Breast epithelium (tissue), 4 donors: ENCODE results near the gene IRS1. TPM values are rescaled to one million over a fixed set of nuclear protein-coding genes. Genes with fewer than 3 reads are reported as not detected.

Source experiments
- DNase-seq, 2 donors: peaks; one replicate each; pipeline ENCODE4 v3.0.0-alpha.2; 2019; ENCODE audit warnings: low spot score in 2 of 2
- H3K27ac ChIP-seq, 2 donors: fragments of 200-600 bp; sonication (generic) in 1 of 2; one replicate each; pipeline ENCODE4 v1.5.1; 2016 to 2019; ENCODE audit warnings: mild to moderate bottlenecking in 1 of 2
- H3K27me3 ChIP-seq, 2 donors: fragments of 200-600 bp; sonication (generic) in 1 of 2; one replicate each; pipeline versions ENCODE4 v1.5.1 to v1.6.0; 2017 to 2019; ENCODE audit warnings: control low read depth in 1 of 2, mild to moderate bottlenecking in 1 of 2
- H3K36me3 ChIP-seq: fragments of 200-600 bp; one replicate; pipeline ENCODE4 v1.5.1; 2019
- H3K4me1 ChIP-seq, 2 donors: fragments of 200-600 bp; sonication (generic); one replicate each; pipeline ENCODE4 v1.5.1; 2016 to 2019; ENCODE audit warnings: control low read depth in 1 of 2
- H3K4me3 ChIP-seq, 3 donors: fragments of 200-600 bp; sonication (generic); 1 replicate in 2 of 3; 2 replicates in 1 of 3; pipeline ENCODE4 v1.5.1; 2016 to 2019; ENCODE audit warnings: mild to moderate bottlenecking in 3 of 3, moderate library complexity in 2 of 3
- H3K9me3 ChIP-seq, 2 donors: fragments of 200-600 bp; sonication (generic) in 1 of 2; one replicate each; pipeline ENCODE4 v1.5.1; 2016 to 2019; ENCODE audit warnings: control low read depth in 1 of 2
- CTCF ChIP-seq, 3 donors: fragments of 450-650 bp; IDR thresholded peaks; one replicate each; pipeline ENCODE4 v1.5.1; 2016 to 2017; ENCODE audit warnings: antibody characterized with exemption in 3 of 3, mild to moderate bottlenecking in 3 of 3, moderate library complexity in 3 of 3
- POLR2A ChIP-seq: fragments of 450-650 bp; IDR thresholded peaks from one replicate; pipeline ENCODE4 v1.6.1; 2016; ENCODE audit warnings: antibody characterized with exemption, mild to moderate bottlenecking, moderate library complexity
- POLR2AphosphoS5 ChIP-seq, 3 donors: sonication (generic); formaldehyde crosslinking; IDR thresholded peaks; one replicate each; pipeline ENCODE4 v1.6.1; 2017; ENCODE audit warnings: antibody characterized with exemption in 3 of 3
- intact Hi-C: fragments of 100-400 bp; cut with DNase I; formaldehyde crosslinking; loops from one replicate; pipeline ENCODE4 v1.15.1; 2023; ENCODE audit warnings: low total_unique reads
- total RNA-seq, 3 donors: library from RNA; depleted of rRNA; stranded (reverse); fragments of >200 nt; gene quantifications; one replicate each; pipeline ENCODE4 v1.1.0, GENCODE V29; 2016

IRS1 gene
- total RNA-seq, 3 donors from 2014 or later = 18.4 to 48.3 (median 22.3) TPM

GRCh38 chr2:226794196-226794661, 5.4 kb downstream of the IRS1 start:
- peak overlapping the region; percentile 69 to 88 (median 87) for H3K4me3 ChIP-seq
- no peaks in the 10 kb centered on the region for H3K36me3 ChIP-seq
- no peak for DNase-seq
- H3K27ac ChIP-seq = peak overlapping the region; percentile 95 to 97
- peaks cover 2 to 3% of the 10 kb centered on the region in 2 donors for H3K4me1 ChIP-seq
- H3K27me3 ChIP-seq = no peaks in the 10 kb centered on the region
- intact Hi-C loops = loop anchor here (10.0 kb wide), 1 partner anchor 49 kb away; no protein-coding TSS in a partner anchor
- no peaks in the 10 kb centered on the region for H3K9me3 ChIP-seq
- TF ChIP-seq POLR2A = no peak
- no peak for TF ChIP-seq CTCF (IDR thresholded peaks at IDR 0.05)
- TF ChIP-seq POLR2AphosphoS5 (IDR thresholded peaks at IDR 0.05) = no peak

GRCh38 chr2:226793646-226794045, 6.0 kb downstream of the IRS1 start:
- intact Hi-C loops = loop anchor here (10.0 kb wide), 1 partner anchor 49 kb away; no protein-coding TSS in a partner anchor
- H3K27me3 ChIP-seq = no peaks in the 10 kb centered on the region
- no peaks in the 10 kb centered on the region for H3K36me3 ChIP-seq
- no peak for TF ChIP-seq POLR2AphosphoS5 (IDR thresholded peaks at IDR 0.05)
- no peak for TF ChIP-seq CTCF (IDR thresholded peaks at IDR 0.05)
- TF ChIP-seq POLR2A = no peak
- peaks cover 2 to 3% of the 10 kb centered on the region in 2 donors for H3K4me1 ChIP-seq
- DNase-seq = no peak
- no peaks in the 10 kb centered on the region for H3K9me3 ChIP-seq
- H3K27ac ChIP-seq = peak overlapping the region; percentile 95 to 97
- peak overlapping the region; percentile 69 to 88 (median 87) for H3K4me3 ChIP-seq

GRCh38 chr2:226792155-226792881, 7.3 kb downstream of the IRS1 start:
- H3K4me1 ChIP-seq = peaks cover 2 to 3% of the 10 kb centered on the region in 2 donors
- TF ChIP-seq POLR2AphosphoS5 (IDR thresholded peaks at IDR 0.05) (no peak), CTCF (IDR thresholded peaks at IDR 0.05) (no peak), POLR2A (no peak)
- H3K36me3 ChIP-seq = no peaks in the 10 kb centered on the region
- peak overlapping the region; percentile 94 to 95 for H3K27ac ChIP-seq
- intact Hi-C loops = loop anchor here (10.0 kb wide), 1 partner anchor 48 kb away; no protein-coding TSS in a partner anchor
- DNase-seq = no peak
- peak overlapping the region; percentile 55 to 88 (median 87) for H3K4me3 ChIP-seq
- no peaks in the 10 kb centered on the region for H3K27me3 ChIP-seq
- H3K9me3 ChIP-seq = no peaks in the 10 kb centered on the region

GRCh38 chr2:226791487-226792081, 8.0 kb downstream of the IRS1 start:
- no peaks in the 10 kb centered on the region for H3K36me3 ChIP-seq
- intact Hi-C loops = loop anchor here (10.0 kb wide), 1 partner anchor 47 kb away; no protein-coding TSS in a partner anchor
- DNase-seq = peak; percentile 88
- peak overlapping the region; percentile 94 to 95 for H3K27ac ChIP-seq
- H3K4me1 ChIP-seq = peaks cover 0 to 3% of the 10 kb centered on the region in 2 donors
- H3K4me3 ChIP-seq = peak overlapping the region; percentile 55 to 88 (median 87)
- H3K9me3 ChIP-seq = no peaks in the 10 kb centered on the region
- TF ChIP-seq POLR2A (peak; percentile 21), CTCF (IDR thresholded peaks at IDR 0.05) (peak; percentile 38 to 76 (median 64)), POLR2AphosphoS5 (IDR thresholded peaks at IDR 0.05) (peak; percentile 54 to 72 (median 56))
- H3K27me3 ChIP-seq = no peaks in the 10 kb centered on the region
